NCI-H146 treated with DMSO at 0.1 percent for 48 hours (cell line): Measurements from ENCODE around the gene STX2.
"Not testable (repeated sequence)": the region's sequence is repeated elsewhere in the genome, so short reads cannot be mapped to it uniquely, and the experiment has no call there.

Experiments
- DNase-seq: peaks from one replicate; lab custom pipeline; 2025; ENCODE audit not compliant: unreplicated experiment; lab: John Stamatoyannopoulos, UW

Gene STX2

DNA sequence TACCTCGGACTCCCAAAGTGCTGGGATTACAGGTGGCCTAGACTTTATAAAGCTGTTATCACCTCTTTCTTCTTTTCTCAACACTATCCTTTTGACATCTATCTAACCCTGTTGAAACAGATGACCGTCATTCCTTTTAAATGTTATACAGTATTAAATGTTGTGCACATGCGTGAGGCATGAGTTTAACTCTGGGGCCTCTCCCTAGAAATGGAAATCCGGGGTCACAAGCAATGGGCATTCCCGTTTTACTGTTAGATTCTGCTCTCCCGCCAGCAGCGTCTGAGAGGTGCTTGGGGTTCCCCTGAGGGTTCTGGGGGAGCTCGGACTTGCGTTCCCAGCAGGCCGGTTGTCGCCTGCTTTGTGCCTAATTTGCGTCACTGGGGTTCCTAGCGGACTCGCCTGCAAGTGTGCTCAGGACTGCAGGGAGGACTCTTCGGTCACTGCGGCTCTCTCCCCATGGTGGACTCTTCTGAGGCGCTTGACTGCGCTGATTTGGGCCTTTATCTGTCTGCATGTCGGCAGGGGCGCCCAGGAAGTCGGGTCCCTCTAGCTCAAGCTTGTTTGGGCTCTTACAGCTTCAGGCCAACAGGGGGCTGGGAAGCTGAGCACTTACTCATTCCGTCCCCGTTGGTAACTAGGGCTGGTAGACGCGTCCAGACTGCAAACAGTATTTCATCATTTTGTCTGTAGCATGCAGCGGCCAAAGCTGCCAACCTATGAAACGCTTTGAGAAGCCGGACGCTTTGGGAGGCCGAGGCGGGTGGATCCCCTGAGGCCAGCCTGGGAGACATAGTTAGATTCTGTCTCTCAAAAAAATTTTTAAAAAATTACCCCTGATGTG, 31.6 kb upstream of the STX2 start:
- DNase-seq: no peak

DNA sequence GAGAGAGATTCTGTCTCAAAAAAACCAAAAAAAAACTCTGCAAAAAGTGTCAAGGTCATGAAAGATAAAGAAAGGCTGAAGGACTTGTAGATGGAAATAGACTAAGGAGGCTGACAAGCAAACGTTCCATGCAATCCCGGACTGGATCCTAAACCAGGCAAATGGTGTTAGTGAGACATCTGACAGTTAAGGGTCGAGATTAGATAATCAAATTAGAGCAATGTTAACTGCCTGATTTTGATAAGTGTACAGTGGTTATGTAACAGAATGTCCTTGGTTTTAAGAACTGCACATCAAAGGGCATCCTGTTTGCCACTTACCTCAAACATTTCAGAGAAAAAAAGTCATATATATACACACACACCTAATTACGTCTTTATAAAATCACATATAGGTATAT, 29.4 kb upstream of the STX2 start:
- DNase-seq: no peak

DNA sequence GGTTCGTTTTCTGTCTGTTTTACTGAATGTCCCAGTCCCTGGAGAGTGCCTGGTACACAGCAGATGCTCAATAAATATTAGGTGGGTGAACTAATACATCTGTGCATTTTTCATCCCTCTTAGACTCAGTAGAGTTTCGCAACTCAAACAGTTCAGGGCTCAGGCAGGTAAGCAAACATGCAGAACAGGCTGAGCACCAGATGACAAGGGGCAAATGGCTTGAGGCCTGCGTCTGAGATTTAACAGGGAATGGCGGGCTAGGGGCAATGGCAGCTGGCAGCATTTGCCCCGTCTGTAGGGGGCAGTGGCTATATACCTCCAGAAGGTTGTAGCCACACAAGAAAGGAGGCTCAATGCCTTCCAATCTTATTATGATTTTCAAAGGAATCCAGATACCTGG, 24.2 kb upstream of the STX2 start:
- DNase-seq: no peak

DNA sequence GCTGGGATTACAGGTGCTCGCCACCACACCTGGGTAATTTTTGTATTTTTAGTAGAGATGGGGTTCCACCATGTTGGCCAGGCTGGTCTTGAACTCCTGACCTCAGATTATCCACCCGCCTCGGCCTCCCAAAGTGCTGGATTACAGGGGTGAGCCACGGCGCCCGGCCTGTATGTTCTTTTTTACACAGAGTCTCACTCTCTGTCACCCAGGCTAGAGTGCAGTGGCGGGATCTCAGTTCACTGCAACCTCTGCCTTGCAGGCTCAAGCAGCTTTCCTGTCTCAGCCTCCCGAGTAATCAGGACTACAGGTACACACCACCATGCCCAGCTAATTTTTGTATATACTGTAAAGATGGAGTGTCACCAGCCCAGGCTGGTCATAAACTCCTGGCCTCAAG, 23.7 kb upstream of the STX2 start:
- not testable (repeated sequence) for DNase-seq

DNA sequence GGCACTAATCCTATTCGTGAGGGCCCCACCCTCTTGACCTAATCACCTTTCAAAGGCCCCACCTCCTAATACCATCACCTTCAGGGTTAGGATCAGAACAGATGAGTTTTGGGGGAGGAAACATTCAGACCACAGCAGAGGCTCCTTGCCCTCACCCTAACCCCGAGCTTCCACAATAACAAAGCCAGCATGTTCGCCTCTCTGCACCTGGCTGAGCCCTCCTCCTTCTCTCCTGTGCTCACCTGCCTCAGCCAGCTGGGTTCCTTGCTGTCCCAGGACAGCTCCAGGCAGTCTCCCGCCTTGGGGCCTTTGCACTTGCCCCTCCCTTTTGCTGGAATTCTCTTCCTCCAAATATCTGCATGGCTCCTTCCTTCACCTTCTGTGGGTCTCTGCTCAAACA, 23.1 kb upstream of the STX2 start:
- DNase-seq: no peak

DNA sequence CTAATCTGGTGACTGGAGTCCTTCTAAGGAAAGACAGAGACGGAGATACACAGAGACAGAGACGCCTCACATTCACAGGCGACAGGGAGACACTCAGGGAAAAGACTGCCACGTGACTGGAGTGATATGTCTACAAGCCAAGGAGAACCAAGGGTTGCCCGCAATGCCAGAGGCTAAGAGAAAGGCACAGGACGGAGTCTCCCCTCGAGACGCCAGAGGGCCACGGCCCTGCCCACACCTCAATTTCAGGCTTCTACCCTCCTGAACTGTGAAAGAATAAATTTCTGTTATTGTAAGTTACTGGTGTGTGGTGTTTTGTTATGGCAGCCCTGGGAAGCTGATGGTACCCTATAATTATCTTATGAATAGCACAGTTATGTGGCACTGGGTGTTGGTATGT, 21.3 kb upstream of the STX2 start:
- DNase-seq: no peak

GRCh38 chr12:130859161-130859560, 20.1 kb upstream of the STX2 start:
- DNase-seq: no peak

DNA sequence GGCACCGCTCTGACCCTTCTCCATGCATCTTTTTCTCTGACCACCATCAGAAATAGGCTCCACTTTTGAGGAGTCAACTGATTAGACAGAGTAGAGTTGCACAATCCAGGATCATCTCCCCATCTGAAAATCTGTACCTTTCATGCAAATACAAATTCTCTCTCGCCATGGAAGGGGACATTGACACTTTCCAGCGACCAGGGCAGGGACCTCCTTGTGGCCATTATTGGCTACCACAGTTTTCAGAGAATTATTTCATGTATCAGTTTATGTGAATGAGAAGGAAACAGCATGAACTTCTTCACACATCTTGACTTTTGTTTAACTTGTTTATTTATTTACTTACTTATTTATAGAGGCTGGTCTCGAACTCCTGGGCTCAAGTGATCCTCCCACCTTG, 19.0 kb upstream of the STX2 start:
- no peak for DNase-seq

DNA sequence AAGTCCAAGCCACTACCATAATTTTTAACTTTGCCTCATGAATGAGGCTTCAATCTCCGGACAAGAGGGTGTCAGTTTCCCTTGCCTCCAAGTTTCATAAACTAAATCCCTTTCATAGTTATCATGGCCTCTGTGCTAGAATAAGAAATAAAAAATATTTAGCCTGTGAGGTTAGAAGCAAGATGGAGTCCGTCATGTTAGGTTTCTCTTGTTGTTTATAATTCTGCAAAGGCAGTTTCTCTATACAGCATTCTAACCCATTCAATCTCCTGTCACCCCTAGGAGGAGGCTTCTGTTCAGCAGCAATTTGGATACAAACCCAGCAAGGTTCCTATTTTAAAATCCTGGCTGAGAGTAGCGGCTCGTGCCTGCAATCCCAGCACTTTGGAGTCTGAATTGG, 17.0 kb upstream of the STX2 start:
- no peak for DNase-seq

DNA sequence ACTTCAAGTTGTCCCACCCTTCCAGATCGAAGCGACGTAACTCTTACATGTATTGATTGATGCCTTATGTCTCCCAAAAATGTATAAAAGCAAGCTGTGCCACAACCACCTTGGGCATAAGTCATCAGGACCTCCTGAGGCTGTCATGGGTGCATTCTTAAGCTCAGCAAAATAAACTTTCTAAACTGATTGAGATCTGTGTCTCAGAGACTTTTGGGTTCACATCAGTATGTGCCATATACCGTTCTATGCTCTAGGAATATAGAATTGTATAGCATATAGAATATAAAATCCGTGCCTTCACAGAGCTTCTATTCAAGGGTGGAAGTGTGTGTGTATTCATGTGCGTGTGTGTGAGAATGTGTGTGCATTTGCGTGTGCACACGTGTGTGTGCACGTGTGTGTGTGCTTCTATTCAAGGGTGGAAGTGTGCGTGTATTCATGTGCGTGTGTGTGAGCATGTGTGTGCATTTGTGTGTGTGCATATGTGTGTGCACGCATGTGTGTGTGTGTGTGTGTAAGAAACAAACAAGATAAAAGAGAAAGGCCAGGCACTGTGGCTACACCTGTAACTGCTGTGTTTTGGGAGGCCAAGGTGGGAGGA, 11.5 kb upstream of the STX2 start:
- no peak for DNase-seq

DNA sequence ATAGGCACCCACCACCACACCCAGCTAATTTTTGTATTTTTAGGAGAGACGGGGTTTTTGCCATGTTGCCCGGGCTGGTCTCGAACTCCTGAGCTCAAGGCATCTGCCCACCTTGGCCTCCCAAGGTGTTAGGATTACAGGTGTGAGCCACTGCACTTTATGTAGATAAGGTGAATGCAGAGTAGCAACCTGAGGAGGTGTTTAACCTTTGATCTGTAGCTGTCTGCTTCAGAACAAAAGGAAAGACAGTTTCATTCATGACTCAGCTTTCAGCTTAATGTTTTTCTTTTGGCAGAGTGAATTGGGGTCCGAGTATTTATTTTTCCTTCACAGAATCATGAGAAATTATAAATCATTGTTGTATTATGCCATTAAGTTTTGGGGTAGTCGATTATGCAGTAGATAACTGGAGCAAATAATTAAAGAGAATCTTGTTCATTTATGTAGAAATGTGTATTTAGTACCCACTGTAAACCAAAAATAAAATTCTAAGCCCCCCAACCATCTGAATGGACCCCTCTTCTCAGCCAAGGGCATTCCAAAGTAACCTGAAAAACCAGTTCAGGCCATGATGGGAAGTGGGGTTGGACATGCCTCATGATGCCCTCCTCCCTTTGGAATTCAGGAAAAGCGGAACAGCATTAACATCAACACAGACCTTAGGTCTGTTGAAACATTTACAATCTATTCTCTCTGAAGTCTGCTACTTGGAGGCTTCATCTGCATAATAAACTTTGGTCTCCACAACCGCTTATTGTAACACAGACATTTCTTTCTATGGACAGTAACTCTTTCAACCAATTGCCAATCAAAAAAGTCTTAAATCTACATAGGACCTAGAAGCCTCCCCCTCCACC, 10.7 kb upstream of the STX2 start:
- no peak for DNase-seq

DNA sequence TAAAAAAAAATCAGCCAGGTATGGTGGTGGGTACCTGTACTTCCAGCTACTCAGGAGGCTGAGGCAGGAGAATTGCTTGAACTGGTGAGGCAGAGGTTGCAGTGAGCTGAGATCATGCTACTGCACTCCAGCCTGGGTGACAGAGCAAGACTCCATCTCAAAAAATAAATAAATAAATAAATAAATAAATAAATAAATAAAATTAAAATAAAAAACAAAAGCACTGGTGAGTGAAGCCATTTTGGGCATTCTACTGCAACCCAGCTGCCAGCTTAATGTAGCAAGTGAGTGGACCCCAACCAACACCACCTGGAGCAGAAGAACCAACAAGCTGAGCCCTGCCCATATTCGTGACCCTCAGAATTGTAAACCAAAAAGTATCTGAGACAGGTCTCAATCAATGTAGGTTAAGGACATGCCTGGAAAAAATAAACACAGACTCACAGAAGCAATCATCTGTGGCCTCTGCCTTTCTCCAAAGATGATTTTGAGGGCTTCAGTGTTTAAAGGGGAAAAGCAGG, 9.8 kb upstream of the STX2 start:
- DNase-seq: not testable (repeated sequence)

- DNase-seq: not testable (repeated sequence)
Observed at GRCh38 chr12:130848105-130848504, 9.1 kb upstream of the STX2 start.

- DNase-seq: no peak
Observed at GRCh38 chr12:130847112-130847511, 8.1 kb upstream of the STX2 start.

GRCh38 chr12:130846369-130846768, 7.3 kb upstream of the STX2 start:
- DNase-seq: no peak

GRCh38 chr12:130839770-130840404, 837 bp upstream of the STX2 start:
- DNase-seq: no peak

DNA sequence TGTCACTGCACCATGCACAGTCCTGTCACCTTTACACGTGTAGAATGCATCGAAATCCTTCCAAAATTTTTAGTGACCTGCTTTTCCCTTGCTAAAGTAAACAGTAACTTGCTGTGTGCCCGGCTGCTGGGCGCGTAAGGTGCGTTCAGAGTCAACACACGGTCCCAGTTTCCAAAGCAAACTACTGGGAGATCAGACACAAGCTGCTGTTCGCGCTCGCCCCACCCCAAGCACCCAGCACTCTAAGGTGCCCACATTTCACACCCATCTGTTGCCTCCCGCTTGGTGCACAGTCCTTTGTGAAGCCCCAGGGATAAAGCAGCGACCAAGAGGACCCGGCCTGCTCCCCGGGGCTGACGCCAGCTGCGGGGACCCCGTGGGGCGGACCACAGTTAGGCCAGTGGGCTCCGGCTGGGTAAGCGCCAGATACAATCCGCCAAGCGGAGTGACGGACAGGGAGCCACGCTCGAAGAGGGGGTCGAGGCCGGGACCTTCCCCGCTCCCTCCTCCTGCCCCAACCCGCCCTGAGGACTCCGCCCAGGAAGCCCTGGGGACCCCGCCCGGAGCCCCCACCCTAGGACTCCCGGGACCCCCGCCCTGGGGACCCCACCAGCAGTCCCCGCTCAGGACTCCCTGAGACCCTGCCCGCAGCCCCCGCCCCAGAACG, 633 bp downstream of the STX2 start:
- DNase-seq: peak; percentile 26

DNA sequence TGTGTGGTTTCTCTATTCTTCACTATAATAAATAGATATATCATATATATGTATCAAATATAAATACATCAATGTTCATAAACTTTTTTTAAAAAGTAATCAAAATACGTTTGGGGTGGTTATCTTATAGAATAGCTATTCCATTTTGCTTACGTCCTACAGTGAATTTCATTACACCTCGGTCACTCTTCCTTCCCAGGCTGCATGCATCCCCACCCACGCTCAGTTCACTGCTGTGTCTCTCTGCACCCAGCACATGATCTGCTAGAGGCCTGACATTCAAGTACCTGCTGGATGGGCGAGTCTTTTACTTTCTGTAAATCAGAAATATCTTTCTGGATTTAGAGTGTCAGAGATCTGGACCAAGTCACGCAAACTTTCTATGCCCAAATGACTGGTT, 3.6 kb downstream of the STX2 start:
- no peak for DNase-seq

DNA sequence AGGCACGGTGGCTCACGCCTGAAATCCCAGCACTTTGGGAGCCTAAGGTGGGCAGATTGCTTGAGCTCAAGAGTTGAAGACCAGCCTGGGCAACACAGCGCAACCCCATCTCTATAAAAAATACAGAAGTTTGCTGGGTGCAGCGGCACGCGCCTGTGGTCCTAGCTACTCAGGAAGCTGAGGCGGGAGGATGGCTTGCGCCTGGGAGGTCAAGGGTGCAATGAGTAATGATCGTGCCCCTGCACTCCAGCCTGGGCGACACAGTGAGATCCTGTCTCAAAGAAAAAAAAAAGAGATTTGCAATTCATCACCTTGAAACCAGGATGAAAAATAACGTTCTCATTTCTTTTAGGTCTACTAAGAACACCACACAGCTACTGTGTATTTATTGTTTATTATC, 4.0 kb downstream of the STX2 start:
- DNase-seq: no peak

DNA sequence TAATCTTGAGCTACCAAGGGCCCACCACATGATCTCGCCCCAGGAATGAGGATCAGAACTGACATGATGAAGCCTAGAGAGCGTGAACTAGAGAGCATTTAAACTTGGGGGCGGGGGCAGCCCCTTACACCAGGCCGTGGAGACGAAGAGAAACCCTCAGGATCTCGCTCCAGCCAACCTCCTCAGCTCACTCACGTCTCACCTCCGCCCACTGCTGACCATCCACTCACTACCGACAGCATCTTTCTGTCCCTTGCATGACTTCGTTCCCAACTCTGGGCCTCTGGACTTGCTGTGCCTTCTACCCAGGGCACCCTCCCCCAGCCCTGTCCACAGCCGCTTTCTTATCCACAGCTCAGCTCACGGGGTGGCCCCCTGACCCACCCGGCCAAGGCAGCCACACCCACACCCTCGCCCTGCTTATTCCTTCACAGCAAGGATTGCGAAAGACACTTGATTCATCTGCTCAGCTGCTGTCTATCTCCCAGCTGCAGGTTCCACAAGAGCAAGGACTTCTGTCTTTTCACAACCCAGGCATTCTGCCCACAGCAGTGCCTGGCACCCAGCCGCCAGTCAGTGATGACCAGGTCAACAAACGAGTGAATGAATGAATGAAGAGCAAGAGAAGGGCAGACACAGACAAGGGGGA, 6.4 kb downstream of the STX2 start:
- DNase-seq: no peak
